Neural progenitor cell (in vitro differentiated cells): Measurements from ENCODE around the gene PSMD3. TPM values are rescaled to one million over a fixed set of nuclear protein-coding genes. Genes with fewer than 3 reads are reported as not detected.

Experiments
- DNase-seq: peaks from one replicate; pipeline ENCODE4 v3.0.0-alpha.2; 2016; ENCODE audit warnings: low spot score
- H2AFZ ChIP-seq: fragments of 200-600 bp; sonication (generic); replicated peaks from 2 replicates; pipeline ENCODE4 v1.6.1; 2016; ENCODE audit warnings: antibody characterized with exemption
- H3F3A ChIP-seq: fragments of 200-600 bp; sonication (generic); 2 replicates; pipeline ENCODE4 v1.6.1; 2016; ENCODE audit warnings: antibody characterized with exemption, low read depth
- H3K27ac ChIP-seq: fragments of 200-600 bp; sonication (generic); 2 replicates; pipeline ENCODE4 v1.5.1; 2016; ENCODE audit warnings: mild to moderate bottlenecking
- H3K27me3 ChIP-seq: fragments of 200-600 bp; sonication (generic); 2 replicates; pipeline ENCODE4 v1.6.1; 2016; ENCODE audit warnings: mild to moderate bottlenecking, moderate library complexity
- H3K36me3 ChIP-seq: fragments of 200-600 bp; sonication (generic); 2 replicates; pipeline ENCODE4 v1.5.1; 2016
- H3K4me1 ChIP-seq: fragments of 200-600 bp; sonication (generic); 2 replicates; pipeline ENCODE4 v1.6.1; 2016; ENCODE audit warnings: mixed run types
- H3K4me2 ChIP-seq: fragments of 200-600 bp; sonication (generic); 2 replicates; pipeline ENCODE4 v1.6.1; 2016
- H3K4me3 ChIP-seq: fragments of 200-600 bp; sonication (generic); 2 replicates; pipeline ENCODE4 v1.5.1; 2016
- H3K79me2 ChIP-seq: fragments of 200-600 bp; sonication (generic); 2 replicates; pipeline ENCODE4 v1.6.1; 2016; ENCODE audit warnings: low read depth
- H3K9ac ChIP-seq: fragments of 200-600 bp; sonication (generic); 2 replicates; pipeline ENCODE4 v1.6.1; 2016
- H3K9me3 ChIP-seq: fragments of 200-600 bp; sonication (generic); 2 replicates; pipeline ENCODE4 v1.5.1; 2016; ENCODE audit warnings: low read depth
- H4K20me1 ChIP-seq: fragments of 200-600 bp; sonication (generic); 2 replicates; pipeline ENCODE4 v1.6.1; 2016; ENCODE audit warnings: low read depth
- H3K27ac Mint-ChIP-seq: 3 replicates; pipeline ENCODE4 v1.8.0; 2021; ENCODE audit warnings: mixed read lengths
- H3K27me3 Mint-ChIP-seq: 2 replicates; pipeline ENCODE4 v1.8.0; 2022; ENCODE audit warnings: low read depth, mild to moderate bottlenecking, inconsistent platforms, moderate library complexity, mixed read lengths; ENCODE audit not compliant: insufficient read depth
- H3K36me3 Mint-ChIP-seq: 3 replicates; pipeline ENCODE4 v1.8.0; 2021; ENCODE audit warnings: mixed read lengths
- H3K4me1 Mint-ChIP-seq: 3 replicates; pipeline ENCODE4 v1.8.0; 2021; ENCODE audit warnings: mixed read lengths
- H3K4me3 Mint-ChIP-seq: 3 replicates; pipeline ENCODE4 v1.8.0; 2021; ENCODE audit warnings: mild to moderate bottlenecking, moderate library complexity, mixed read lengths
- H3K9me3 Mint-ChIP-seq: 3 replicates; pipeline ENCODE4 v1.8.0; 2020; ENCODE audit warnings: mixed read lengths
- EZH2 ChIP-seq: fragments of 200-600 bp; sonication (generic); IDR thresholded peaks from 2 replicates; pipeline ENCODE4 v1.6.1; 2017; ENCODE audit warnings: antibody characterized with exemption, mild to moderate bottlenecking, moderate library complexity
- EZH2phosphoT487 ChIP-seq: fragments of 200-600 bp; sonication (generic); IDR thresholded peaks from 2 replicates; pipeline ENCODE4 v1.6.1; 2017; ENCODE audit warnings: antibody characterized with exemption
- total RNA-seq: library from RNA; depleted of rRNA; stranded (reverse); fragments of >200 nt; gene quantifications from 2 replicates; pipeline ENCODE4 v1.2.3, GENCODE V29; 2015; ENCODE audit warnings: low replicate concordance
- TF ChIP-seq, protein P1 (sequence below): fragments of 200-600 bp; sonication (generic); IDR thresholded peaks from 2 replicates; pipeline ENCODE4 v1.5.1; 2017; ENCODE audit warnings: antibody characterized with exemption, mild to moderate bottlenecking

PSMD3 gene
- total RNA-seq, 1 donor from 2014 or later = 71.6 TPM

DNA sequence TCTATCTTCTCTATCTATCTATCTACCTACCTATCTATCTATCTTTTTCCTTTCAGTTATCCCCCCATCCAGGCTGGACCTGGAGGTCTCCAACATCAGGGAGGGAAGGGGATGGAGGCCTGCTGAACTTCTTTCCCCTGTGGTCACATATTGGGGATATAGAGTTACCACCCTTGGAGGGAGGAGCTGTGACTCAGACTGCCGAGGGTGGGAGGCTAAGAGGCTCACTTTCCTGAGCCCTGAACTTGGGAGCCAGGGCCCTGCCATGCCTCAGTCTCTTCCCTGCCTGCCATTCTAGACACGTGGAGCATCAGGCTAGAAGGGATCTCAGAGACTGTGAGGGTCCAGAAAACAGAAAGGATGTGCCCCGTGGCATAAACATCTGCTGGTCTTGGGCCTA lies 44.7 kb upstream of the PSMD3 start:
- no peaks in the 10 kb centered on the region for H3K27me3 Mint-ChIP-seq
- H3K36me3 ChIP-seq = no peaks in the 10 kb centered on the region

DNA sequence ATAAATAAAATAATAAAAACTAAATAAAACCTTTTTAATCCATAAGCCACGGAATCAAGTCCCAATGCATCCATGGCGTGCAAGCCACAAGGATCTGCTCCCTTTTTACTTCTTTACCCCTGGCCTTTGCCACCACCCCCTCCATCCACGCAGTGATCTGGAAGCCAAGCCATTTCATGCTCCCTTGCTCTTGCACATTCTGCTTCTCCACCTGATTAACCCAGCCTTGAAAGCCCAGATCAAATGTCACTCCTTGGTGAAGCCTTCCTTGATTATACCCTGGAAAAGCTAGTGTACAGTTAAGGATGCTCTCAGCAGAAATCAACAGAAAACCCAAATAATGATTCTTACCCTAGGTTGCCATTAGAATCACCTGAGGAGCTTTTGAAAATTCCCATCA lies 43.2 kb upstream of the PSMD3 start:
- Histone ChIP-seq H2AFZ (no peak overlapping the region), H3F3A (no peaks in the 10 kb centered on the region), H3K27ac (no peak overlapping the region), H3K36me3 (no peaks in the 10 kb centered on the region), H4K20me1 (no peaks in the 10 kb centered on the region), H3K4me2 (no peak overlapping the region), H3K9ac (no peak overlapping the region), H3K79me2 (no peaks in the 10 kb centered on the region), H3K27me3 (no peaks in the 10 kb centered on the region), H3K4me3 (no peak overlapping the region), H3K9me3 (no peaks in the 10 kb centered on the region), H3K4me1 (peaks cover 3% of the 10 kb centered on the region)
- H3K4me1 Mint-ChIP-seq = peaks cover 25% of the 10 kb centered on the region
- no peaks in the 10 kb centered on the region for H3K36me3 Mint-ChIP-seq
- TF ChIP-seq EZH2phosphoT487 = no peak
- TF ChIP-seq EZH2 = no peak
- TF ChIP-seq, protein P1, sequence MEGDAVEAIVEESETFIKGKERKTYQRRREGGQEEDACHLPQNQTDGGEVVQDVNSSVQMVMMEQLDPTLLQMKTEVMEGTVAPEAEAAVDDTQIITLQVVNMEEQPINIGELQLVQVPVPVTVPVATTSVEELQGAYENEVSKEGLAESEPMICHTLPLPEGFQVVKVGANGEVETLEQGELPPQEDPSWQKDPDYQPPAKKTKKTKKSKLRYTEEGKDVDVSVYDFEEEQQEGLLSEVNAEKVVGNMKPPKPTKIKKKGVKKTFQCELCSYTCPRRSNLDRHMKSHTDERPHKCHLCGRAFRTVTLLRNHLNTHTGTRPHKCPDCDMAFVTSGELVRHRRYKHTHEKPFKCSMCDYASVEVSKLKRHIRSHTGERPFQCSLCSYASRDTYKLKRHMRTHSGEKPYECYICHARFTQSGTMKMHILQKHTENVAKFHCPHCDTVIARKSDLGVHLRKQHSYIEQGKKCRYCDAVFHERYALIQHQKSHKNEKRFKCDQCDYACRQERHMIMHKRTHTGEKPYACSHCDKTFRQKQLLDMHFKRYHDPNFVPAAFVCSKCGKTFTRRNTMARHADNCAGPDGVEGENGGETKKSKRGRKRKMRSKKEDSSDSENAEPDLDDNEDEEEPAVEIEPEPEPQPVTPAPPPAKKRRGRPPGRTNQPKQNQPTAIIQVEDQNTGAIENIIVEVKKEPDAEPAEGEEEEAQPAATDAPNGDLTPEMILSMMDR = no peak
- no peak overlapping the region for H3K4me3 Mint-ChIP-seq
- H3K27me3 Mint-ChIP-seq = peaks cover 3% of the 10 kb centered on the region
- H3K9me3 Mint-ChIP-seq = no peaks in the 10 kb centered on the region
- no peak for DNase-seq
- no peak overlapping the region for H3K27ac Mint-ChIP-seq

More for the DNA sequence above, 44.7 kb upstream of the PSMD3 start:
- no peak for DNase-seq
- TF ChIP-seq, protein P1 = no peak
- TF ChIP-seq EZH2phosphoT487 (no peak), EZH2 (no peak)
- Histone ChIP-seq H3K9me3 (no peaks in the 10 kb centered on the region), H4K20me1 (no peaks in the 10 kb centered on the region), H3K27ac (no peak overlapping the region), H3K27me3 (no peaks in the 10 kb centered on the region), H3K9ac (no peak overlapping the region), H3K79me2 (no peaks in the 10 kb centered on the region), H3K4me3 (no peak overlapping the region), H2AFZ (no peak overlapping the region), H3K4me1 (peaks cover 3% of the 10 kb centered on the region), H3F3A (no peaks in the 10 kb centered on the region), H3K4me2 (no peak overlapping the region)
- Mint-ChIP-seq H3K27ac (no peak overlapping the region), H3K36me3 (no peaks in the 10 kb centered on the region), H3K4me3 (no peak overlapping the region), H3K9me3 (no peaks in the 10 kb centered on the region), H3K4me1 (peaks cover 25% of the 10 kb centered on the region)

DNA sequence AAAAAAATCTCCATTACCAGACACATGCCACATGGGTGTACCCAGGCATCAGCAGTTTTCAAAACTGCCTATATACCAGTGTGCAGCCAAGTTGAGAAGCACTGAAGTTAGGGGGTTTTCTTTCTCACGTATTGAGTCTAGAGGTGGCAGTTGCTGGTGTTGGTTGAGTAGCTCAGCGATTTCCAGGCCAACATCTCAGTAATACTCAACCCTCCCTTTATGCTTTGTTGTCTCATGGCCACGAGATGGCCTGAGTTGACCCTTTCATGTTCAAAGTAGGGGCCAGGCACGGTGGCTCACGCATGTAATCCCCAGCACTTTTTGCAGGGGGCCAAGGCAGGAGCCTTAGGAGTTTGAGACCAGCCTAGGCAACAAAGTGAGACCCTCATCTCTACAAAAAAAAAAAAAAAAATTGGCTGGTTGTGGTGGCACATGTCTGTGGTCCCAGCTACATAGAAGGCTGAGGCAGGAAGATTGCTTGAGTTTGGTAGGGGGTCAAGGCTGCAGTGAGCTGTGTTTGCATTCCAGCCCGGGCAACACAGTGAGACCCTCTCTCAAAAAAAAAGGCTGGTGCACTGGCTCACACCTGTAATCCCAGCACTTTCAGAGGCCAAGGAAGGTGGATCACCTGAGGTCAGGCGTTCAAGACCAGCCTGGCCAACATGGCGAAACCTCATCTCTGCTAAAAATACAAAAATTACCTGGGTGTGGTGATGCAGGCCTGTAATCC lies 42.3 kb upstream of the PSMD3 start:
- H3K9ac ChIP-seq = no peak overlapping the region
- no peak overlapping the region for H3K27ac ChIP-seq
- no peaks in the 10 kb centered on the region for H3K79me2 ChIP-seq
- H3K36me3 Mint-ChIP-seq = no peaks in the 10 kb centered on the region
- H3K9me3 ChIP-seq = no peaks in the 10 kb centered on the region
- DNase-seq = no peak
- peaks cover 23% of the 10 kb centered on the region for H3K4me1 Mint-ChIP-seq
- peaks cover 4% of the 10 kb centered on the region for H3K27me3 Mint-ChIP-seq
- peaks cover 3% of the 10 kb centered on the region for H3K4me1 ChIP-seq
- no peaks in the 10 kb centered on the region for H3K27me3 ChIP-seq
- H3K36me3 ChIP-seq = no peaks in the 10 kb centered on the region
- H3K4me3 ChIP-seq = no peak overlapping the region
- H2AFZ ChIP-seq = no peak overlapping the region
- no peaks in the 10 kb centered on the region for H4K20me1 ChIP-seq
- no peaks in the 10 kb centered on the region for H3K9me3 Mint-ChIP-seq
- H3K27ac Mint-ChIP-seq = no peak overlapping the region
- TF ChIP-seq EZH2phosphoT487 = no peak
- TF ChIP-seq, protein P1 = no peak
- no peak for TF ChIP-seq EZH2
- no peak overlapping the region for H3K4me2 ChIP-seq
- no peaks in the 10 kb centered on the region for H3F3A ChIP-seq
- no peak overlapping the region for H3K4me3 Mint-ChIP-seq
